ENCODE measurements around the gene C1orf21. TPM values are rescaled to one million over a fixed set of nuclear protein-coding genes. Genes with fewer than 3 reads are reported as not detected.

Gene C1orf21
- total RNA-seq, 4 donors from 2014 or later: 36.3 to 115 (median 79.4) TPM

DNA sequence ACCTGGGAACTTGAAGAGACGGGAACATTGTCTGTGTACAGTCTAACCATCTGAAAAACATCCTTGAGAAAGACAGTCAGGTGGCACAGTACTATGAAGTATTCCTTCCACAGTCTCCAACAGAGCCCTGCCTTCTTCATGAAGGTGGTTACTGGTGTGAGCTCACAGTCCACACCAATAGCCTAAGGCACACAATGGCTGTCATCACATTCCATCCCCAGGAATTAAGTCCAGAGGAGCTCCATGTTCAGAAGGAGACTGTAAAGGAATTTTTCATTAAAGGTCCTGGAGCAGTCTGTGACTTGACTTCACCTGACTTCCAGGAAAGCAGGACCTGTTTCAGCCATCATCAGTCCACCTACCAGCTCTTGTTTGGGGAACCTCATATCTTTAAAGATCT is 180.2 kb downstream of the C1orf21 start:
- DNase-seq: no peak
- no peaks in the 10 kb centered on the region for H3K9me3 ChIP-seq
- peaks cover 0 to 10% (median 0%) of the 10 kb centered on the region in 4 donors for H3K4me1 ChIP-seq
- H3K27ac ChIP-seq: no peak overlapping the region
- H3K4me3 ChIP-seq: no peak overlapping the region
- H3K27me3 ChIP-seq: no peaks in the 10 kb centered on the region
- no peaks in the 10 kb centered on the region for H3K36me3 ChIP-seq
- TF ChIP-seq POLR2A (IDR thresholded peaks at IDR 0.05): no peak
- TF ChIP-seq, protein P1, sequence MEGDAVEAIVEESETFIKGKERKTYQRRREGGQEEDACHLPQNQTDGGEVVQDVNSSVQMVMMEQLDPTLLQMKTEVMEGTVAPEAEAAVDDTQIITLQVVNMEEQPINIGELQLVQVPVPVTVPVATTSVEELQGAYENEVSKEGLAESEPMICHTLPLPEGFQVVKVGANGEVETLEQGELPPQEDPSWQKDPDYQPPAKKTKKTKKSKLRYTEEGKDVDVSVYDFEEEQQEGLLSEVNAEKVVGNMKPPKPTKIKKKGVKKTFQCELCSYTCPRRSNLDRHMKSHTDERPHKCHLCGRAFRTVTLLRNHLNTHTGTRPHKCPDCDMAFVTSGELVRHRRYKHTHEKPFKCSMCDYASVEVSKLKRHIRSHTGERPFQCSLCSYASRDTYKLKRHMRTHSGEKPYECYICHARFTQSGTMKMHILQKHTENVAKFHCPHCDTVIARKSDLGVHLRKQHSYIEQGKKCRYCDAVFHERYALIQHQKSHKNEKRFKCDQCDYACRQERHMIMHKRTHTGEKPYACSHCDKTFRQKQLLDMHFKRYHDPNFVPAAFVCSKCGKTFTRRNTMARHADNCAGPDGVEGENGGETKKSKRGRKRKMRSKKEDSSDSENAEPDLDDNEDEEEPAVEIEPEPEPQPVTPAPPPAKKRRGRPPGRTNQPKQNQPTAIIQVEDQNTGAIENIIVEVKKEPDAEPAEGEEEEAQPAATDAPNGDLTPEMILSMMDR (IDR thresholded peaks at IDR 0.05): no peak

DNA sequence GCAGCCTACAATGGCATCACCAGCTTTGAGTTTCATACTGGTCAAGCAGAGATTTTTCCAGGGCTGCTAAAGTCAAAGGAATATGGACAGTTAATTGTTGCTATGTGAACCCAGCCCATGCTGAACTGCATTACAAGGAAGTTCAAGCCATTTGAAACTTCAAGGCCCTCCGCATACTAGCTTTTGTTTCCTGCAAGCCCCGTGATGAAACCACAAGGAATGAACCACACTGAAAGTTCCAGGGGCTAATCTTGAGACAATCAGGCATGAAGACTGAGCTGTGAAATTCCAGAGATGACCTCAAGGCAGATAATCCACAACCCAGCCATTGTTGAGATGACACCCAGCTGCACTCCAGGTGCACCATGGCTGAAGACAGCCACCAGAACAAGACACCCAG is 180.8 kb downstream of the C1orf21 start:
- Histone ChIP-seq H3K36me3 (no peaks in the 10 kb centered on the region), H3K9me3 (no peaks in the 10 kb centered on the region), H3K27ac (no peak overlapping the region), H3K27me3 (no peaks in the 10 kb centered on the region), H3K4me1 (peaks cover 0 to 3% (median 0%) of the 10 kb centered on the region in 4 donors), H3K4me3 (no peak overlapping the region)
- no peak for DNase-seq
- TF ChIP-seq, protein P1 (IDR thresholded peaks at IDR 0.05): no peak
- TF ChIP-seq POLR2A (IDR thresholded peaks at IDR 0.05): no peak

DNA sequence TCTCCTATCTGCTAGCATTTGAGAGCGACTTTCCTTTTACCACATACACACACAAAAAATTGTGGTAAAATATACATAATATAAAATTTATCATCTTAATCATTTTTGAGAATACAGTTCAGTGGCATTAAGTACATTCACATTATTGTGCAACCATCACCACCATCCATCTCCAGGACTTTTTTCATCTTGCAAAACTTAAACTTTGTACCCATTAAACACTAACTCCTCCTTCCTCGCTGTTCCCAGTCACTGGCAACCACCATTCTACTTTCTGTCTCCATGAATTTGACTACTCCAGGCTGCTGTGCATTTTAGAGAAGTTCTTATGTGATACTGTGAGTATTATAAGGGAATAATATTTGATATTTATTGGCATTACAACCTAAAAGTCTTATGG is 181.3 kb downstream of the C1orf21 start:
- Histone ChIP-seq H3K27me3 (no peaks in the 10 kb centered on the region), H3K36me3 (no peaks in the 10 kb centered on the region), H3K9me3 (no peaks in the 10 kb centered on the region), H3K4me1 (no peaks in the 10 kb centered on the region), H3K4me3 (no peak overlapping the region), H3K27ac (no peak overlapping the region)
- DNase-seq: no peak
- TF ChIP-seq, protein P1 (IDR thresholded peaks at IDR 0.05): no peak
- TF ChIP-seq POLR2A (IDR thresholded peaks at IDR 0.05): no peak

DNA sequence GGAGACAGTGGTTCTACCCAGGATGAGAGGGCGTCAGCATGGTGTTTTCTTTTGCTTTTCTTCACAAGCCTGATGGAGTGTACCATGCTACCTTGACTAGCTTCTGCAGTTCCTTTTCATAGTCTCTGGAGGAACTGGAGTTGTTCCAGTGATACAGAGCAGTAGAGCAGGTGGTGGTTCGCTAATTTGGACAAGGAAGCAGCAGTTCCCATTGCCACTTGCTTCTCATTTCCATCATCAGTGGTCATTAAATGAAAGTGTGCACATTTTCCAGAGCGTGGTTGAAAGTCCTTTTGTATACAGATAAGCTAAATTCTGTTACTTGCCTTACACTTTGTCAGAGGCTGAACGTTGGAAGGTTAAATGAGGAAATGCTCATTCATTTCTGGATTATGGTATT is 182.3 kb downstream of the C1orf21 start:
- DNase-seq: no peak
- Histone ChIP-seq H3K27me3 (no peaks in the 10 kb centered on the region), H3K27ac (no peak overlapping the region), H3K4me1 (no peaks in the 10 kb centered on the region), H3K9me3 (no peaks in the 10 kb centered on the region), H3K4me3 (no peak overlapping the region), H3K36me3 (no peaks in the 10 kb centered on the region)
- TF ChIP-seq, protein P1 (IDR thresholded peaks at IDR 0.05): no peak
- TF ChIP-seq POLR2A (IDR thresholded peaks at IDR 0.05): no peak

DNA sequence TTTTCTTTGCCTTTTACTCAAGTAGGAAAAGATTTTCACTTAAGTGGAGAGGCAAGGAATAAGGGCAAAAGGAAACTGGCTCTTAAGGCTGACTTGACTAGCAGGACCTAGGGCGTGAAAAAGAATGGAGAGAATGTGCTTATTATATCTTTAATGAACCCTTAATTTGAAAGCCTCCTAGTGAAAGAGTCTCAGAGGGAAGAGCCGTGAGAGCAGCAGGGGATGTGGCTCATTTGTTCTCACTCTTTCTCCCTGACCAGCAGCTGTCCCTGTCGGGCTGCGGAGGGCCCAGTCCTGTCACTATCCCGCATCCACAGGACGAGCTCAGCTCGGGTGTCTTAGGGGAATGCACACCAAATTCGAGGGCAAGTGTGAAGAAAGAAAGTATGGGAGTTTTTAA is 187.8 kb downstream of the C1orf21 start:
- no peak for TF ChIP-seq POLR2A (IDR thresholded peaks at IDR 0.05)
- TF ChIP-seq, protein P1 (IDR thresholded peaks at IDR 0.05): no peak
- no peak for DNase-seq
- no peaks in the 10 kb centered on the region for H3K9me3 ChIP-seq
- no peak overlapping the region for H3K27ac ChIP-seq
- no peaks in the 10 kb centered on the region for H3K36me3 ChIP-seq
- no peaks in the 10 kb centered on the region for H3K27me3 ChIP-seq
- H3K4me3 ChIP-seq: no peak overlapping the region
- H3K4me1 ChIP-seq: no peaks in the 10 kb centered on the region

DNA sequence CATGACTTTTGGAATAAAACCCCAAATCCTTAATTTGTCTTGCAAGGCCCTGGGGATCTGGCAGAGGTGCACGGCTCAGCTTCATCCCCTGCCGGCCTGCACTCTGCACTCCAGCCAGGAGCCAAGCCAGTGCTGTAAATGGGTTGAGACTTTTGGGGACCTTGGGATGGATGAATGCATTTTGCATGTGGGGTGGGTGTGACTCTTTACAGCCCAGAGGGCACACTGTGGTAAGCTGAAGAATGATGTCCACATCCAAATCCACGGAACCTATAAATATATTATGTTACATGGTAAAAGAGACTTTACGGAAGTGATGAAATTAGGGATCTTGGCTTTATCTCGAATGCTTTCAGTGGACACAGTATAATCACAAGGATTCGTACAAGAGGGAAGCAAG is 190.0 kb downstream of the C1orf21 start:
- TF ChIP-seq POLR2A (IDR thresholded peaks at IDR 0.05): no peak
- TF ChIP-seq, protein P1 (IDR thresholded peaks at IDR 0.05): no peak
- H3K36me3 ChIP-seq: no peaks in the 10 kb centered on the region
- H3K9me3 ChIP-seq: no peaks in the 10 kb centered on the region
- H3K4me1 ChIP-seq: no peaks in the 10 kb centered on the region
- no peak overlapping the region for H3K27ac ChIP-seq
- no peak for DNase-seq
- H3K27me3 ChIP-seq: no peaks in the 10 kb centered on the region
- H3K4me3 ChIP-seq: no peak overlapping the region

All from Peyer's patch (tissue), 4 donors.